NCI-H128 (cell line): ENCODE measurements around the gene RBM8A.

ENCODE experiments used
- DNase-seq: peaks from one replicate; lab custom pipeline; 2025; ENCODE audit not compliant: unreplicated experiment; lab: John Stamatoyannopoulos, UW

RBM8A gene

GRCh38 chr1:145918144-145918991 is 8.9 kb downstream of the RBM8A start, which contains the start of gene PEX11B:
Gene PEX11B (minus strand): TSS chr1:145918717. CDS start chr1:145918688, 29 bp downstream.
- peak; percentile 87 for DNase-seq

GRCh38 chr1:145917595-145917994 is 9.7 kb downstream of the RBM8A start:
- no peak for DNase-seq

DNA sequence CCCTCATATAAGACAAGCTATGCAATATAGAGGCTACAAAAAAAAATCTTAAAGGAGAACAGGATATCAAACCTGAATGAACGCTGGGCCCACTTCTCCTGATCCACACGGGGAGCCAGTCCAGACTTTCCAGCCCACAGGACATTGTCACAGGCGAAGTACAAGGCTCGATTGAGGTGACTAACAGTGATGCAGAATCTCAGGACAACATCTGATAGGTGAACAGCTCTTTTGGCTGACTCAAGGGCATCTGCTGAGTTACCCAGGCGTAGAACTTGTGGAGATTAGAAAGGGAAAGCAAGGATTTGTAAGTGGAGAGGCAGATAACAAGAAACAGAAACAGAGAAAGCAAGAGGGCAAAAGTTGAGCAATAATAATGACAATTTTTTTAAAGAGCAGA is 10.5 kb downstream of the RBM8A start:
- no peak for DNase-seq

- no peak for DNase-seq
These were observed 15.1 kb downstream of the RBM8A start for GRCh38 chr1:145912128-145912641.

DNA sequence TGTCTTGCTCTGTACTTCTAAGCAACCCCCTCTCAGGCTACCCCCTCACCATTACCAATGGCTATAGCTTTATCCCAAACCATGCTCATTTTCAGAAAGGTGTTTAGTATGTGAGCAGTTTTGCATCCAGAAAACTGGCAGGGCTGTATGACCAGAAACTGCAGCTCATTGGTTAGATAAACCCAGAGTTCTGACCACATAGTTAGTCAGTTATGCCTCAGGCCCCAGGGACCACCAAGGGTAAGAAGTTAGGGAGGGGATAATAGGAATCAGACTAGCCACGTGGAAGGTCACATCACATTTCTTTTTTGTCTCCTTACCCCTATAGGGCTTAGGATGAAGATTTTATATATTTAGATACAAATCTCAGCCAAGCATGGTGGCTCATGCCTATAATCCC is 18.6 kb downstream of the RBM8A start:
- no peak for DNase-seq

GRCh38 chr1:145906954-145907753 is 20.1 kb downstream of the RBM8A start:
- DNase-seq, result no peak

- no peak for DNase-seq
These were observed 25.8 kb downstream of the RBM8A start for GRCh38 chr1:145901312-145902021.

GRCh38 chr1:145898756-145899155 is 28.5 kb downstream of the RBM8A start:
- no peak for DNase-seq

GRCh38 chr1:145897969-145898368 is 29.3 kb downstream of the RBM8A start:
- no peak for DNase-seq

- no peak for DNase-seq
These were observed 31.8 kb downstream of the RBM8A start for GRCh38 chr1:145895471-145895870.

DNA sequence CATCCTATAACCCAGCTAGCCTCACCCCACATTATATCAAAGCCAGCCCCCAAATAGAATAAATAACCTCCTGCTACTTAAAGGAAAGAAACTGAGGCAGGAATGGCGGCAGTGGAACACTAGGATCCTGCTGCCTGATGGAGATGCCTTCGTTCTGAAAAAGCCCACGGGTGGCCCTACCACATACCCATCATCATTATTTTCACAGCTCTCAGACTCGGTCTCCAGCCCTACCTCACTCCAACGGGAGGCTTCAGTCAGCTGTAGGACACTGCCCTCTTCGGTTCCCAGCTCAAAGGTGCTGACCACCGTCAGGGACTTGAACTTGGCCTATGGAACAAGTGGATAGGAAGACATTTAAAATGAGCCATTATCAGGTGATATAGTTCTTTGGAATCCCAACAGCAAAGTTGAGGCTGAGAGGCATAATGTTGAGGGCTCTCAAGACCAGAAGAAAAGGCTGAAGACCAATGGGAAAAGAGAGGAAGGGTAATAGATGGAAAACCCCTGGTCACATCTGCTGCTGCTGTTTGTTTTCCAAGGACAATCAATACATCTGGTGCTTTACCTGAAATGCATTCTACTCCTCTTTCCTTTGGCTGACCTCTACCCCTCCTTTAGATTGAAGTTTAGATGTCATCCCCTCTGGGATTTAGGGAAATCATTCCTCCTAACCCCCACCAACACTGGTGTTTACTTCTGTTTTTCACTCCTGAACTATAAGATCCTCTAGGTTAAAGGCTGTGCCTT is 33.8 kb downstream of the RBM8A start:
- no peak for DNase-seq

DNA sequence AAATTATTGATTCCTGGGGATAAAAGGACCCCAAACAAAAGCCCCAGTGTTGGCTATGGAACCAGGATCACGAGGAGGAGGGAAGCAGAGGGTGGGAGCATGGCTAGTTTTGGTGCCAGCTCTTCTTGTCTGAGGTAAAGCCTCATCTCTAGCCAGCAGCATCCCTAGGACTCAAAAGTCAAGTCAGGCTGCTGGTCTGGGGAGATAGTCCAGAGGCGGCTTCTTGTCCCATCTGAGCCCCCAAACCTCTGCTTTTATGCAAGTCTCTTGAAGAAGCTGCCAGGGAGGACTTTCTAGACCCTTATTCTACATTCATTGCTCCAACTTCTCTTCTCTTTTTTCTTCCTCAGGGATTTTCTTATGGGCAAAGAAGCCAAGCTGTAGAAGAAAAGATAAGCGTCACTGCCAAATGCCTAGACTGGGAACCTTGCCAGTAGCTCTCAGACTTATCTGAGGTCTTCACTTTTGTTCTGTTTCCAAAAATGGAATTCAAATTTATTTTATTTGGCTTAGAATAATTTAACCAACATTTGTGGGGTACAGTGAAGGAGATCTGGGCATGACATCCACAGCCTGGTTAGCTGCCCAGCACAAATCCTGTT is 34.7 kb downstream of the RBM8A start:
- DNase-seq, result no peak

DNA sequence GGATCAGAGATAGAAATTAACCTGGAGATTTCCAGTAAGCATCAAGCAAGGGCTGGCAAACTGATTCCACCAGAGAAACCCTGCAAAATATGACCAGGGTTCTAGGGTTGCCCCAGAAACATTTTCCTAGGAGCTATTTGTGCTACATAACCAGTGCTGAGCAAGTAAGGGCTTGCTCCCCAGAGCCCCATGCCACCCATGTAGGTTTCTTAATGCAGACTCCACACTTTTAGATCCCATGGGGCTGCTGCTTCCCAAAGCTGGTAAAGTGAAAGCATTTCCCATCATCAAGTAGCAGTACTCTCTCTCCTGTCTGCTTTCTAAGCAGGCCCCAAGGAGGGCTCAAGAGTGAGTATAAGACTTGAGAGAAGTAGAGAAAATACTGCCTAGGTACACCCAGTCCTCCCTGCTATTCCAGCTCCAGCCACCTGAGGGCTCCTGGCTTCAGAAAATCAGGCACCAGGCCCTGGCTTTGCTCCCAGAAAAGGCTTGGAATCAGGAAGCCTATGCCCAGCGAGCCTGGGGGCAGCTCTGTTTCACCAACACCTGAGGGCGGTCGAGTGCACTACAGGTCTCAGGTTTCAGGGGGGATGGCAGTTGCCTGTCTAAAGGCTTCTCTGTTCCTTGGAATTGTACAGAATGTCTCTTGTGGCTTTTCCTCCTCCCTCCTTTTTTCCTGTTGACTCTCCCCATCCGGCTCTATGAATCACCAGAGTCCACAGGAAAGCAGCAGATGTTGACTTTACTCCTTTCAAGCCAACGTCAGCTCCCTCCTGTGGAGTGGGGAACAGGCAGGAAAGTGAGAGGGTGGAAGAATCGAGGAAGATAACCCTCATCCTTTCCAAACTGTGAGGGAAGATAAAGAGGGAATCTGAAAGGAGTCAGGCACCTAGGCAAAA is 35.4 kb downstream of the RBM8A start:
- DNase-seq, result peak; percentile 97

DNA sequence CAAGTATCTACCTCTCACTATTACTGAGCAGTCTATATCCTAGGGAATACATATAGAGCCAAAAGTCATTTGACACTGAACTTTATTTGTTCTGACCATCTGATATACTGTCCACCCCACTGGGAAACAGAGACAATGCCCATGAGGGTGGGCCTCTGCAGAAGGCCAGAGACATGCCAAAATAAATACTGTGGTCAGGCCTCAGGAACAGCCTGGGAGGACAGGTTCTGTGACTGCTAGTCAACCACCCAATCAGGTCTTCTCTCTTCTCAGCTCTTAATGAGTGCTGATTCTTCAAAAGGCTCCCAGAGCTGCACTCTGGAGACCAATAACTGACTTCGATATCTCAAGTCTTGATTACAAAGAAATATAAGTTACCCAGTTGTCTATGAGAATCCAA is 36.1 kb downstream of the RBM8A start:
- DNase-seq, result no peak

DNA sequence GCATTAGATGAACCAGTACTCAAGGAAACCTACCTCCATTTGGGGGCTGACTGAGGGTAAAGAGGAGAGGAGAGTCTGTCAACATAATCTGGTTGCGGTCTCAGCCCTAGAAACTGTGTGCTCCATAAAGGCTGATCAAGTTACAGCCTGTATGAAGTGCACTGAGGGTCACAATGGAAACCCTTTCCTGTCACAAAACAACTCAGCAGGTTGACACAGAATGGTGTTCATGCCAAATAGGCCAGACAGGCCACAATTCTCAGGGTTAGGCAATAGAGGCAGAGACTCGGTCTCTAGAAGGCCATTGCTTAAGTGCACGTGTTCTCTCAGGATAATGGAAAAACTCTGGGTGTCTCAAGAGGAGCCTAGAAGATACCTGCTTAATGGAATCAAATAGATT is 37.6 kb downstream of the RBM8A start:
- DNase-seq, result peak; percentile 89

DNA sequence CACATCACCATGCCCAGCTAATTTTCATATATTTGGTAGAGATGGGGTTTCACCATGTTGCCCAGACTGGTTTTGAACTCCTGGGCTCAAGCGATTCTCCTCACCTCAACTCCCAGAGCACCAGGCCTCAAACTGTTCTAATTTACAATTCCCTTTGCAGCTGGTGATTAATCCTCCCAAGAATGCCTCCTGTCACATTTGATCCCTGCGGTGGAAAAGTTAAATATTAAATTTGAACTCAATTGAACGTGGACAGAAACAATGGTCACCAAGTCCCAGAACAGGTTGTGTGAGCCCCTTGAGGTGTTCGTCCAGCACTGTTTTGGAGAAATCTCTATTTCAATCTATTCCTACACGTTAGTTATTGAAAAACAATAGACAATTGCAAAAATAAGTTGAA is 39.7 kb downstream of the RBM8A start:
- no peak for DNase-seq

DNA sequence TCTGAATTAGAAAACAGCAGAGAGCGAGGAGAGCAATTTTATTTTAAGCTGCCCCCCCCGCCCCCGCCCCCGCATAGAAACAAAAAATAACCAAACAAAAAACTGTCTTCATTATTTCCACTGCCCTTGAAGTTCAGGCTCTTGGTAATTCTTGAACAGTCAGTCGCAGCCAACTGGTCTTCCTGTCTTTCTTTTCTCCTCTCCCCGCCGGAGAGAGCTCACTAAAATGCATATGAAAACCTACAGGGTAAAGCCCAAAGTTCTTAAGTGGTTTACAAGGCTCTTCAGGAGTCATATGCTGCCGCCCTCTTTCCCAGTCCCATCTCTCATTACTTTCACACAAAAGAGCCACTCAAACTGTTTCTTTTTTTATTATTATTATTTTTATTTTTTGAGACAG is 40.5 kb downstream of the RBM8A start:
- DNase-seq, result no peak

- DNase-seq, result no peak
These were observed 40.9 kb downstream of the RBM8A start for GRCh38 chr1:145886390-145886789.

DNA sequence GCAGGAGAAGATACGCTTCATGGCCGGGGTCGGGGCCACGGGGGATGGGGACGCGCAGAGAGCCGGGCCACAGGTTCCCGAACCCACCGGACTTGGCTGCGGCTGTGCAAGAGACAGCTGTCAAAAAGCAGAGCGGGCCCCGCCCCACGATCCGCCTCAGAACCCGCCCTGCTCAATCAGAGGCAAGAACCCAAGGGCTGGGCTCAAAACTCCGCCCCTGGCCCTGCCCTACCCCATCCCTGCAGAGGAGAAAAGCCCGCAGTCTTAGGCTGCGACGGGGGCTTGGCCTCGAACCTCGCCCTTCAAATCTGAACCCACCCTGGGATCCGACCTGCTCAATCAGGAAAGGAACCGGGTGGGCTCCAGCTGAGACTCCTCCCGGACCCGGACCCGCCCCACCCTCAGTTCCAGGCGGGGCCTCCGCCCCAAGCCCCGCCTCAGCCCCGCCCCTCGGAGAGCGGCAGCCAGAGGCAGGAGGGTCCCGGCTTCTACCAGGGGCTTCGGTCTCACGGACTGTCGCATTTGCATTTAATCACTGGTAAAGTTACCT is 41.5 kb downstream of the RBM8A start, which contains the start of gene ANKRD35:
Gene ANKRD35, minus strand, starts transcription at position 129 of the 550 bp plus-strand sequence. Its CDS starts 108 bp downstream, at position 21.
- DNase-seq, result peak; percentile 57
